Measurements from ENCODE around the gene DGKG. TPM values are rescaled to one million over a fixed set of nuclear protein-coding genes. Genes with fewer than 3 reads are reported as not detected.

The DGKG gene
- total RNA-seq, 1 donor: 2.5 TPM

DNA sequence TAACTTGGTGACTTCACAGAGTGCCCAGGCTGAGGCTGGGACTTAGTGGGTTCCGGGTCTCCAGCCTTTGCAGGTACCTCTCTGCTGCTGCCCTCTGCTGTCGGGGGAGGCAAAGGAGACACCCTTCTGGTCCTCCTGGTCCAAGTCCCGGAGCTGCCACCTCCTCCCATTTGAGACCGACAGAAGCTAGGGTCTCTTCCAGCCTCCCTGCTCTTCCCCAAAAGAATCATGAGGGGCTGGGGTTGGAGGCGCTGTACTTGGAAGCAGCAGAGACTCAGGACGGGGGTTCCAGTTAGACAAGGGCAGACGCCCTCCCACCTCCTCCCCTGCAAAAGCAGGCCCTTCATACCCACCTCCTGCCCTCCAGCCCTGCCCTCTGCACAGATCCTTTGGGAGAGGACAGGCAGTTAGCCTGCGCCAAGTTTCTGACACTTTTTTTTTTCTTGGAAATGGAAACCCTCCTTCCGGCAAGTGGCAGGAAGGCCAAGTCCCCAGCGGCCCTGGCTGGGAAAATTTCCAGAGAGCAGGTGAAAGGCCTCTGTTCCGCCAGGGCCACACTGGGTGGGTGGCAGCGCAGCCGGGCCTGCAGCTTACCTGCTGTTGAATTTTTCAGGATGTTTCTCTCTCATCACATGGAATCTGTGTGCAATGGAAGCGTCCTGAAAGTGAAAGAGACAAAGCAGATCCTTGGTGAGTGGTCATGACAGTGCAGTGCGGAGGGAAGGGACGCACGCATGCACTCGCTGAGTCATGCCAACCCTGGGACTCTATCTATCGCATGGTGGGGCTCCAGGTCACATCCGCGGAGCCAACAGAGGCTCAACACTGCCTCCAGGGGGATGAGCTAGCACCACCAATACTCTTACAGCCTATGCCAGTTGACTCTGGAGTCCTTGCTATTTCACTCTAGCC, 119.9 kb downstream of the DGKG start:
- Histone ChIP-seq H3K4me3 (ENCODE audit: insufficient read depth, low read length) (peak overlapping the region; percentile 77), H3K9me3 (ENCODE audit: low read depth, low read length) (no peaks in the 10 kb centered on the region), H3K79me2 (ENCODE audit: insufficient read depth, low read length) (no peaks in the 10 kb centered on the region), H4K20me1 (ENCODE audit: insufficient read depth, low read length) (no peaks in the 10 kb centered on the region), H3K27ac (ENCODE audit: low read depth, low read length) (peak overlapping the region; percentile 72), H3K27me3 (ENCODE audit: insufficient read depth, low read length) (peaks cover 2% of the 10 kb centered on the region), H2AFZ (ENCODE audit: low read length) (peak overlapping the region; percentile 93), H3K4me1 (ENCODE audit: insufficient read depth, low read length) (peaks cover 14% of the 10 kb centered on the region), H3K36me3 (ENCODE audit: insufficient read depth, low read length) (no peaks in the 10 kb centered on the region), H3K4me2 (ENCODE audit: insufficient read depth, low read length) (peak overlapping the region; percentile 99)
- peak; percentile 95 for DNase-seq (ENCODE audit: insufficient read length, low spot score, missing footprints)
- TF ChIP-seq, protein P1, sequence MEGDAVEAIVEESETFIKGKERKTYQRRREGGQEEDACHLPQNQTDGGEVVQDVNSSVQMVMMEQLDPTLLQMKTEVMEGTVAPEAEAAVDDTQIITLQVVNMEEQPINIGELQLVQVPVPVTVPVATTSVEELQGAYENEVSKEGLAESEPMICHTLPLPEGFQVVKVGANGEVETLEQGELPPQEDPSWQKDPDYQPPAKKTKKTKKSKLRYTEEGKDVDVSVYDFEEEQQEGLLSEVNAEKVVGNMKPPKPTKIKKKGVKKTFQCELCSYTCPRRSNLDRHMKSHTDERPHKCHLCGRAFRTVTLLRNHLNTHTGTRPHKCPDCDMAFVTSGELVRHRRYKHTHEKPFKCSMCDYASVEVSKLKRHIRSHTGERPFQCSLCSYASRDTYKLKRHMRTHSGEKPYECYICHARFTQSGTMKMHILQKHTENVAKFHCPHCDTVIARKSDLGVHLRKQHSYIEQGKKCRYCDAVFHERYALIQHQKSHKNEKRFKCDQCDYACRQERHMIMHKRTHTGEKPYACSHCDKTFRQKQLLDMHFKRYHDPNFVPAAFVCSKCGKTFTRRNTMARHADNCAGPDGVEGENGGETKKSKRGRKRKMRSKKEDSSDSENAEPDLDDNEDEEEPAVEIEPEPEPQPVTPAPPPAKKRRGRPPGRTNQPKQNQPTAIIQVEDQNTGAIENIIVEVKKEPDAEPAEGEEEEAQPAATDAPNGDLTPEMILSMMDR (IDR thresholded peaks at IDR 0.05; ENCODE audit: extremely low read depth, low read depth, low read length): peak; percentile 72

DNA sequence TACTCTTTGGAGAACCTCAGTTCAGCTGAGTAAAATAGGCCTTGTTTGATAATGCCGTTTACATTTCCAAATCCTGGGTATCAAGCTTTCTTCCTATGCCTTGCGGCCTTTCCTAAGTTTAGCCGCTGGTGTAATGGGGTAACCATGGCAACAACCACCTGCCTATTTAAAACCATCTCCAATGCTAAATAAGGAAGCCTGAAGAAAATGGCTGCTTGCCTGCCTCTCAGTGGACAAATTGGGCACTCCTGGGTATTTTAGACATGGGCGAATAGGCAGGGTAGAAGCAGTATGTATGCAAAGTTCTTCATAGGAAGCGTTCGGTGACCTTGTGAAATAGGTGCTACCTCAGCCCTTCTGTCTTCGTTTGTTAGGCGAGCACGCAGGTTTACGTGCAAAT, 122.7 kb downstream of the DGKG start:
- Histone ChIP-seq H3K27me3 (ENCODE audit: insufficient read depth, low read length) (no peaks in the 10 kb centered on the region), H3K27ac (ENCODE audit: low read depth, low read length) (no peak overlapping the region), H3K79me2 (ENCODE audit: insufficient read depth, low read length) (no peaks in the 10 kb centered on the region), H3K4me3 (ENCODE audit: insufficient read depth, low read length) (no peak overlapping the region), H3K4me2 (ENCODE audit: insufficient read depth, low read length) (no peak overlapping the region), H3K36me3 (ENCODE audit: insufficient read depth, low read length) (no peaks in the 10 kb centered on the region), H3K4me1 (ENCODE audit: insufficient read depth, low read length) (peaks cover 14% of the 10 kb centered on the region), H2AFZ (ENCODE audit: low read length) (no peak overlapping the region), H4K20me1 (ENCODE audit: insufficient read depth, low read length) (no peaks in the 10 kb centered on the region), H3K9me3 (ENCODE audit: low read depth, low read length) (no peaks in the 10 kb centered on the region)
- no peak for DNase-seq (ENCODE audit: insufficient read length, low spot score, missing footprints)
- TF ChIP-seq, protein P1 (IDR thresholded peaks at IDR 0.05; ENCODE audit: extremely low read depth, low read depth, low read length): no peak

DNA sequence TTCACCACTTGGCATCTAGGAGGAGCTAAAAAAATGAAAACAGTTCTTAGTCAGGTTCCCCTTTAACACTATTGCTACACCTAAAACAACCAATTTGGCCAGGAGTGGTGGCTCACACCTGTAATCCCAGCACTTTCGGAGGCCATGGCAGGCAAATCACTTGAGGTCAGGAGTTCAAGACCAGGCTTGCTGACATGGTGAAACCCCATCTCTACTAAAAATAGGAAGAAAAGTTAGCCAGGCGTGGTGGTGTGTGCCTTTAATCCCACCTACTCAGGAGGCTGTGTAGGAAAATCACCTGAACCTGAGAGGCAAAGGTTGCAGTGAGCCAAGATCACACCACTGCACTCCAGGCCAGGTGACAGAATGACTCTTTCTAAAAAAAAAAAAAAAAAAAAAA, 124.1 kb downstream of the DGKG start:
- DNase-seq (ENCODE audit: insufficient read length, low spot score, missing footprints): no peak
- Histone ChIP-seq H3K79me2 (ENCODE audit: insufficient read depth, low read length) (no peaks in the 10 kb centered on the region), H3K4me3 (ENCODE audit: insufficient read depth, low read length) (no peak overlapping the region), H2AFZ (ENCODE audit: low read length) (no peak overlapping the region), H3K27ac (ENCODE audit: low read depth, low read length) (no peak overlapping the region), H4K20me1 (ENCODE audit: insufficient read depth, low read length) (no peaks in the 10 kb centered on the region), H3K4me2 (ENCODE audit: insufficient read depth, low read length) (no peak overlapping the region), H3K9me3 (ENCODE audit: low read depth, low read length) (no peaks in the 10 kb centered on the region), H3K36me3 (ENCODE audit: insufficient read depth, low read length) (no peaks in the 10 kb centered on the region), H3K4me1 (ENCODE audit: insufficient read depth, low read length) (peaks cover 13% of the 10 kb centered on the region), H3K27me3 (ENCODE audit: insufficient read depth, low read length) (no peaks in the 10 kb centered on the region)
- TF ChIP-seq, protein P1 (IDR thresholded peaks at IDR 0.05; ENCODE audit: extremely low read depth, low read depth, low read length): no peak

DNA sequence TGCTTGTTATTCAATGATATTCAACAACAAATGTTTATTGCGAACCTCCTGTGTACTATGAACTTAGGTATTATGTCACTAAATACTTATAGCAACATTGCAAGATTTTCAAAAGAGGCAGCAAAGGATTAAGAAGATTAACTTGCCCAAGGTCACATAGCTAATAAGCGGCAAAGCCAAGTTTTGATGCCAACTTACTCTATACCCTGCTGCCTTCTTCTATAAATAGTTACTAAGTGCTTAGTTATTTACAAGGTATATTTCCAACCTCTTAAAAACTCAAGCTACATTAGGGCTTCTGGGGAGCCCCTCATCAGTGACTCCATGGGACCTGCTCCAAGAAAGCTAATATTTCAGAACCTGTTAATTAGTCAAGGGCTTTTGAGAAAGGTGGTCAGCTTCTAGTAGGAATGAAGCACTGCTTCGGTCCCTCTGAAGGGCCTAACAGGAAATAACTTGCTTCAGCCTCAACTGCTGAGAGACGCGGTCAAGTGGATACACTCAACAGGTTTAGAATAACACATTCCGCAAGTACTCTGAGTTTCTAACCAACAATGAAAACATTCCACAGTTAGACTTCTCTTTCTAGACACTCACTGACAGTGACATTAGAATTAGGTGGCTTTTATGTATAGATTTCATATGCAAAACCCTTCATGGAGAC, 125.5 kb downstream of the DGKG start:
- TF ChIP-seq, protein P1 (IDR thresholded peaks at IDR 0.05; ENCODE audit: extremely low read depth, low read depth, low read length): no peak
- H4K20me1 ChIP-seq (ENCODE audit: insufficient read depth, low read length): no peaks in the 10 kb centered on the region
- H2AFZ ChIP-seq (ENCODE audit: low read length): no peak overlapping the region
- H3K4me2 ChIP-seq (ENCODE audit: insufficient read depth, low read length): no peak overlapping the region
- no peaks in the 10 kb centered on the region for H3K27me3 ChIP-seq (ENCODE audit: insufficient read depth, low read length)
- no peak overlapping the region for H3K4me3 ChIP-seq (ENCODE audit: insufficient read depth, low read length)
- no peaks in the 10 kb centered on the region for H3K79me2 ChIP-seq (ENCODE audit: insufficient read depth, low read length)
- no peaks in the 10 kb centered on the region for H3K4me1 ChIP-seq (ENCODE audit: insufficient read depth, low read length)
- no peak overlapping the region for H3K27ac ChIP-seq (ENCODE audit: low read depth, low read length)
- no peak for DNase-seq (ENCODE audit: insufficient read length, low spot score, missing footprints)
- no peaks in the 10 kb centered on the region for H3K36me3 ChIP-seq (ENCODE audit: insufficient read depth, low read length)
- H3K9me3 ChIP-seq (ENCODE audit: low read depth, low read length): no peaks in the 10 kb centered on the region

All from osteoblast (primary cell).